K562 (cell line): ENCODE data around the gene TSEN34. TPM values are rescaled to one million over a fixed set of nuclear protein-coding genes. Genes with fewer than 3 reads are reported as not detected.

Source experiments
- ATAC-seq: fragments of 200-7000 bp; cut with Tn5 transposase; 3 replicates; pipeline ENCODE4 v1.9.1; 2020; ENCODE audit warnings: moderate library complexity
- BruUV-seq: library from RNA; stranded (reverse); fragments of 400-500 nt; replicated peaks from 2 replicates; lab custom pipeline; 2021; lab: Mats Ljungman, UMichigan
- CTCF ChIA-PET: fragments of 300-600 bp; formaldehyde crosslinking; extraction: SDS; loops from one replicate; lab custom pipeline; 2021; ENCODE audit warnings: low intra/inter-chr PET ratio; lab: Yijun Ruan, JAX
- POLR2A ChIA-PET: fragments of 300-600, 350-650 bp; sonication (Branson Sonifier 250); formaldehyde crosslinking; extraction: SDS; loops from one replicate; lab custom pipeline; 2021; ENCODE audit warnings: antibody characterized with exemption, inconsistent platforms; lab: Yijun Ruan, JAX
- DNase-seq, 4 experiments: peaks; one replicate each; pipeline versions ENCODE4 v3.0.0 to v3.0.0-alpha.2; 2011 to 2018; ENCODE audit warnings: low spot score in 3 of 4, mixed read lengths in 3 of 4; ENCODE audit errors: extremely low read depth in 1 of 4
- FAIRE-seq: peaks from 2 replicates; lab custom pipeline; 2011; peaks lifted over from hg19 to GRCh38; lab: Jason Lieb, UNC
- H2AFZ ChIP-seq: 2 replicates; pipeline ENCODE4 v1.6.0; 2011; ENCODE audit warnings: low read depth, low read length, control low read depth, inconsistent platforms
- H3K27ac ChIP-seq: fragments of 200-600 bp; 3 replicates; pipeline ENCODE4 v1.8.0; 2011; ENCODE audit warnings: low read depth, mild to moderate bottlenecking, control low read depth, inconsistent platforms, low read length, moderate library complexity, mixed read lengths; ENCODE audit errors: extremely low read depth
- H3K27me3 ChIP-seq, 2 experiments: fragments of 300-600 bp in 1 of 2; 2 replicates in 1 of 2; 3 replicates in 1 of 2; pipeline versions ENCODE4 v1.6.0 to v1.8.0; 2011; ENCODE audit warnings: inconsistent platforms in 2 of 2, low read length in 2 of 2, mild to moderate bottlenecking in 1 of 2, mixed read lengths in 1 of 2, moderate library complexity in 1 of 2; ENCODE audit not compliant: control insufficient read depth in 2 of 2, insufficient read depth in 2 of 2
- H3K36me3 ChIP-seq: fragments of 300-600 bp; 3 replicates; pipeline ENCODE4 v1.8.0; 2011; ENCODE audit warnings: mild to moderate bottlenecking, low read length, inconsistent platforms; ENCODE audit not compliant: control insufficient read depth, insufficient read depth
- H3K4me1 ChIP-seq, 2 experiments: fragments of 200-600 bp in 1 of 2; replicated peaks in 1 of 2; 2 replicates in 1 of 2; 3 replicates in 1 of 2; pipeline versions ENCODE4 v1.5.1 to v1.8.0; 2011; ENCODE audit warnings: inconsistent platforms in 2 of 2, low read length in 2 of 2, mild to moderate bottlenecking in 1 of 2, mixed read lengths in 1 of 2, moderate library complexity in 1 of 2; ENCODE audit not compliant: control insufficient read depth in 2 of 2, insufficient read depth in 2 of 2
- H3K4me2 ChIP-seq: 2 replicates; pipeline ENCODE4 v1.6.1; 2011; ENCODE audit warnings: low read length, control low read depth, inconsistent platforms, mixed read lengths; ENCODE audit not compliant: insufficient read depth
- H3K4me3 ChIP-seq: fragments of 200-600 bp; sonication (generic), shearing (Covaris generic); 2 replicates; pipeline ENCODE4 v1.5.1; 2016; ENCODE audit warnings: control low read depth, inconsistent platforms
- H3K79me2 ChIP-seq: fragments of 200-600 bp; 3 replicates; pipeline ENCODE4 v1.8.0; 2011; ENCODE audit warnings: low read length, inconsistent platforms; ENCODE audit not compliant: control insufficient read depth, insufficient read depth
- H3K9ac ChIP-seq, 2 experiments: 2 replicates each; pipeline versions ENCODE4 v1.6.0 to v1.6.1; 2011; ENCODE audit warnings: low read depth in 2 of 2, low read length in 2 of 2, control low read depth in 1 of 2, inconsistent platforms in 1 of 2, mild to moderate bottlenecking in 1 of 2, mixed read lengths in 1 of 2; ENCODE audit not compliant: insufficient read depth in 1 of 2
- H3K9me1 ChIP-seq: one replicate; pipeline ENCODE4 v1.6.0; 2011; ENCODE audit warnings: inconsistent platforms, mild to moderate bottlenecking, low read length, moderate library complexity; ENCODE audit not compliant: control insufficient read depth, insufficient read depth
- H3K9me3 ChIP-seq: replicated peaks from 2 replicates; pipeline ENCODE4 v1.5.1; 2011; ENCODE audit warnings: low read depth, low read length, inconsistent platforms; ENCODE audit not compliant: control insufficient read depth, insufficient read depth
- H4K20me1 ChIP-seq: replicated peaks from 2 replicates; pipeline ENCODE4 v1.6.1; 2011; ENCODE audit warnings: low read length, inconsistent platforms, mixed read lengths; ENCODE audit not compliant: control insufficient read depth, insufficient read depth
- BRCA1 ChIP-seq, 2 experiments: fragments of 450-650 bp in 1 of 2; sonication (generic) in 1 of 2; formaldehyde crosslinking in 1 of 2; IDR thresholded peaks; 2 replicates each; pipeline versions ENCODE4 v1.5.0 to v1.6.1; 2017 to 2020; ENCODE audit warnings: mild to moderate bottlenecking in 1 of 2, missing genetic modification reagents in 1 of 2
- BRD4 ChIP-seq: fragments of 200-600 bp; sonication (generic); IDR thresholded peaks from 2 replicates; pipeline ENCODE4 v1.6.1; 2017; ENCODE audit warnings: inconsistent platforms
- COPS2 ChIP-seq: fragments of 450-650 bp; conservative IDR thresholded peaks from 2 replicates; pipeline ENCODE4 v1.6.1; 2016; ENCODE audit warnings: mild to moderate bottlenecking, moderate library complexity
- DMBX1 ChIP-seq: fragments of 250-450 bp; sonication (Bioruptor Pico); IDR thresholded peaks from 2 replicates; pipeline ENCODE4 v1.8.0; 2022; ENCODE audit warnings: inconsistent platforms, mild to moderate bottlenecking, moderate library complexity, borderline replicate concordance
- FOXP1 ChIP-seq: sonication (generic); formaldehyde crosslinking; IDR thresholded peaks from 2 replicates; pipeline ENCODE4 v1.8.0; 2022; ENCODE audit warnings: mild to moderate bottlenecking, missing genetic modification reagents
- IRF9 ChIP-seq: fragments of 450-650 bp; IDR thresholded peaks from 2 replicates; pipeline ENCODE4 v1.6.1; 2016; ENCODE audit warnings: missing biosample characterization, missing genetic modification characterization
- KDM2B ChIP-seq: fragments of 250-450 bp; sonication (Bioruptor Pico); IDR thresholded peaks from 2 replicates; pipeline ENCODE4 v1.8.0; 2021; ENCODE audit warnings: mild to moderate bottlenecking, moderate library complexity
- L3MBTL2 ChIP-seq: fragments of 450-650 bp; IDR thresholded peaks from 2 replicates; pipeline ENCODE4 v1.6.1; 2016; ENCODE audit warnings: mild to moderate bottlenecking, moderate library complexity
- MLLT1 ChIP-seq, 2 experiments: fragments of 450-650 bp; IDR thresholded peaks; 2 replicates each; pipeline ENCODE4 v1.6.1; 2016
- MLX ChIP-seq, 2 experiments: fragments of 450-650 bp in 1 of 2; sonication (generic) in 1 of 2; formaldehyde crosslinking; conservative IDR thresholded peaks; 2 replicates each; pipeline versions ENCODE4 v1.4.0 to v1.8.1; 2020 to 2022; ENCODE audit warnings: mild to moderate bottlenecking in 1 of 2, missing genetic modification reagents in 1 of 2
- NR2F6 ChIP-seq: fragments of 450-650 bp; formaldehyde crosslinking; IDR thresholded peaks from 2 replicates; pipeline ENCODE4 v1.4.0; 2020; ENCODE audit warnings: mild to moderate bottlenecking
- PTRF ChIP-seq: fragments of 450-650 bp; IDR thresholded peaks from 2 replicates; pipeline ENCODE4 v1.6.1; 2016; ENCODE audit warnings: mild to moderate bottlenecking, missing genetic modification characterization, missing compliant biosample characterization
- RBFOX2 ChIP-seq: fragments of 200-400 bp; formaldehyde crosslinking; IDR thresholded peaks from 2 replicates; pipeline ENCODE4 v1.6.1; 2017; ENCODE audit warnings: low read depth, mild to moderate bottlenecking, low read length, moderate library complexity
- THAP7 ChIP-seq: fragments of 250-450 bp; sonication (Bioruptor Pico); IDR thresholded peaks from 2 replicates; pipeline ENCODE4 v1.5.0; 2021
- ZBTB33 ChIP-seq: sonication (generic); formaldehyde crosslinking; IDR thresholded peaks from 2 replicates; pipeline ENCODE4 v1.8.1; 2023; ENCODE audit warnings: mild to moderate bottlenecking, missing genetic modification reagents
- ZC3H4 ChIP-seq: sonication (generic); formaldehyde crosslinking; IDR thresholded peaks from 2 replicates; pipeline ENCODE4 v1.9.0; 2021; ENCODE audit warnings: missing genetic modification reagents, borderline replicate concordance
- ZKSCAN8 ChIP-seq: fragments of 200-800 bp; sonication (Bioruptor generic); IDR thresholded peaks from 2 replicates; pipeline ENCODE4 v1.6.1; 2016; ENCODE audit warnings: missing genetic modification characterization, missing compliant biosample characterization
- ZNF347 ChIP-seq: fragments of 450-650 bp; formaldehyde crosslinking; IDR thresholded peaks from 2 replicates; pipeline ENCODE4 v1.4.0; 2020; ENCODE audit warnings: low read depth, mild to moderate bottlenecking, moderate library complexity
- WGBS: fragments of 100-300 bp; shearing (Covaris generic); methylation state at CpG from one replicate; pipeline ENCODE4 v1.1.6; 2016; ENCODE audit warnings: low coverage, mixed read lengths; ENCODE audit not compliant: insufficient coverage; ENCODE audit errors: missing lambda C conversion rate; 5-methylcytosine and 5-hydroxymethylcytosine counted together
- in situ Hi-C: fragments of 300-500 bp; cut with MboI; formaldehyde crosslinking; loops from 4 replicates; pipeline ENCODE4 v1.15.0; 2018; ENCODE audit warnings: inconsistent platforms, mixed read lengths
- intact Hi-C: fragments of 100-400 bp; cut with micrococcal nuclease; formaldehyde crosslinking; loops from 2 replicates; pipeline ENCODE4 v1.14.2; 2022
- polyA plus RNA-seq, 8 experiments: library from polyadenylated mRNA; depleted of rRNA in 4 of 8; stranded (reverse) in 5 of 8; unstranded in 3 of 8; fragments of >200 nt; fragmentation: Nextera tagmentation in 2 of 8; fragmentation: Illumina TruSeq in 1 of 8; extraction: Ambion mirVana in 2 of 8; extraction: Trizol in 1 of 8; gene quantifications; 2 replicates each; pipeline versions ENCODE4 v1.2.1 to v1.2.3, GENCODE V29; 2011 to 2014; ENCODE audit warnings: inconsistent platforms in 1 of 8, missing spikeins in 1 of 8
- total RNA-seq, 7 experiments: library from RNA; depleted of rRNA in 6 of 7; stranded (reverse); fragments of >200 nt in 6 of 7; fragmentation: Illumina TruSeq in 2 of 7; extraction: Trizol in 2 of 7; gene quantifications; 2 replicates each; pipeline versions ENCODE4 v1.2.1 to v1.2.3, GENCODE V29; 2011 to 2021; ENCODE audit warnings: low replicate concordance in 1 of 7

The TSEN34 gene
- total and polyA plus RNA-seq, 9 of the 15 experiments (the other 6 are each of a cell fraction or from before 2014, with no cell fraction given) = 3.1 to 57.6 (median 29.5) TPM

- H3K36me3 ChIP-seq = peaks cover 96% of the 10 kb centered on the region; the same call in 2 of the 3 replicates
- no peaks in the 10 kb centered on the region for H3K79me2 ChIP-seq
- peaks cover 0 to 10% of the 10 kb centered on the region in 2 experiments; a peak in 1 of 5 replicates for H3K4me1 ChIP-seq
- no peak overlapping the region for H3K4me3 ChIP-seq
- in situ Hi-C loops = no loop called here
- H3K27me3 ChIP-seq = no peaks in the 10 kb centered on the region
- no peaks in the 10 kb centered on the region for H4K20me1 ChIP-seq
- intact Hi-C loops = no loop called here
- no peaks in the 10 kb centered on the region for H3K9me1 ChIP-seq
- no peaks in the 10 kb centered on the region for H3K9me3 ChIP-seq
- no peak overlapping the region for H3K27ac ChIP-seq
- ChIA-PET POLR2A (interaction anchor here (1.2 to 4.1 kb wide), 3 partner anchors 10 to 11 kb away, joined by 3 to 29 read pairs (median 5); partner anchors contain the start of genes CNOT3 and LENG1), CTCF (no interaction called here)
- DNase-seq = no peak
- no peak overlapping the region for H3K4me2 ChIP-seq
- no peak overlapping the region for H2AFZ ChIP-seq
- 90% methylated on average over 10 of the region's 19 CpGs for WGBS
- H3K9ac ChIP-seq = no peak overlapping the region
- no peak for FAIRE-seq
- no TSS peak for BruUV-seq
- no peak for ATAC-seq
- TF ChIP-seq ZBTB33 (CRISPR knock-in tag) (peak; percentile 31; the same call in 1 of the 2 replicates), IRF9 (tag) (no peak), ZKSCAN8 (CRISPR knock-in tag) (no peak), COPS2 (no peak), BRCA1 (IDR thresholded peaks at IDR 0.05) (no peak), BRCA1 (CRISPR knock-in tag; IDR thresholded peaks at IDR 0.05) (no peak), KDM2B (no peak), PTRF (no peak), ZNF347 (CRISPR knock-in tag) (no peak), THAP7 (no peak), ZC3H4 (CRISPR knock-in tag) (no peak), L3MBTL2 (no peak), DMBX1 (CRISPR knock-in tag) (no peak), NR2F6 (CRISPR knock-in tag) (no peak), MLX (CRISPR knock-in tag; conservative IDR thresholded peaks at IDR 0.05) (no peak), RBFOX2 (peak; percentile 18; the same call in 1 of the 2 replicates), FOXP1 (CRISPR knock-in tag) (no peak), MLLT1 (IDR thresholded peaks at IDR 0.05) (no peak), BRD4 (no peak)
Measured at GRCh38 chr19:54148158-54148557, 43.0 kb upstream of the TSEN34 start.
